Measurements from ENCODE around the gene MRPS31. TPM values are rescaled to one million over a fixed set of nuclear protein-coding genes. Genes with fewer than 3 reads are reported as not detected.

The MRPS31 gene
- total RNA-seq, 1 donor from 2014 or later: 22.2 TPM

GRCh38 chr13:40801255-40802217, 30.5 kb upstream of the MRPS31 start:
- ATAC-seq (no peak), DNase-seq (no peak)
- peaks cover 34% of the 10 kb centered on the region for H3K36me3 ChIP-seq
- TF ChIP-seq CTCF (IDR thresholded peaks at IDR 0.05): no peak
- intact Hi-C loops (cut with DNase I): no loop called here
- no peak overlapping the region for H3K4me3 ChIP-seq
- H3K27me3 ChIP-seq (ENCODE audit: low read depth): no peaks in the 10 kb centered on the region
- H3K4me1 ChIP-seq: no peaks in the 10 kb centered on the region
- H3K9me3 ChIP-seq: no peaks in the 10 kb centered on the region
- no peak overlapping the region for H3K27ac ChIP-seq

- Histone ChIP-seq H3K9me3 (no peaks in the 10 kb centered on the region), H3K4me3 (no peak overlapping the region), H3K36me3 (peaks cover 26% of the 10 kb centered on the region), H3K27ac (no peak overlapping the region), H3K4me1 (no peaks in the 10 kb centered on the region), H3K27me3 (ENCODE audit: low read depth) (no peaks in the 10 kb centered on the region)
- ATAC-seq: no peak
- intact Hi-C loops (cut with DNase I): no loop called here
- TF ChIP-seq CTCF (IDR thresholded peaks at IDR 0.05): no peak
- DNase-seq: no peak
Measured at GRCh38 chr13:40800559-40800958, 29.6 kb upstream of the MRPS31 start.

- Histone ChIP-seq H3K27me3 (ENCODE audit: low read depth) (no peaks in the 10 kb centered on the region), H3K4me1 (no peaks in the 10 kb centered on the region), H3K9me3 (no peaks in the 10 kb centered on the region), H3K4me3 (no peak overlapping the region), H3K27ac (no peak overlapping the region), H3K36me3 (peaks cover 18% of the 10 kb centered on the region)
- DNase-seq (no peak), ATAC-seq (no peak)
- TF ChIP-seq CTCF (IDR thresholded peaks at IDR 0.05): no peak
- intact Hi-C loops (cut with DNase I): no loop called here
Measured at GRCh38 chr13:40799508-40799907, 28.5 kb upstream of the MRPS31 start.

- Histone ChIP-seq H3K4me1 (no peaks in the 10 kb centered on the region), H3K36me3 (peaks cover 18% of the 10 kb centered on the region), H3K27me3 (ENCODE audit: low read depth) (no peaks in the 10 kb centered on the region), H3K27ac (peak overlapping the region; percentile 56), H3K4me3 (no peak overlapping the region), H3K9me3 (no peaks in the 10 kb centered on the region)
- TF ChIP-seq CTCF (IDR thresholded peaks at IDR 0.05): no peak
- intact Hi-C loops (cut with DNase I): no loop called here
- ATAC-seq: peak; percentile 75 to 78
- DNase-seq: no peak
Measured at GRCh38 chr13:40798380-40798779, 27.4 kb upstream of the MRPS31 start.

- DNase-seq (no peak), ATAC-seq (no peak)
- Histone ChIP-seq H3K36me3 (peaks cover 18% of the 10 kb centered on the region), H3K9me3 (no peaks in the 10 kb centered on the region), H3K4me1 (no peaks in the 10 kb centered on the region), H3K27ac (no peak overlapping the region), H3K27me3 (ENCODE audit: low read depth) (no peaks in the 10 kb centered on the region), H3K4me3 (no peak overlapping the region)
- intact Hi-C loops (cut with DNase I): no loop called here
- no peak for TF ChIP-seq CTCF (IDR thresholded peaks at IDR 0.05)
Measured at GRCh38 chr13:40796649-40797048, 25.7 kb upstream of the MRPS31 start.

Measured in lower lobe of right lung (tissue), 2 donors.